ENCODE results near the gene PAPPA.

Gene PAPPA

DNA sequence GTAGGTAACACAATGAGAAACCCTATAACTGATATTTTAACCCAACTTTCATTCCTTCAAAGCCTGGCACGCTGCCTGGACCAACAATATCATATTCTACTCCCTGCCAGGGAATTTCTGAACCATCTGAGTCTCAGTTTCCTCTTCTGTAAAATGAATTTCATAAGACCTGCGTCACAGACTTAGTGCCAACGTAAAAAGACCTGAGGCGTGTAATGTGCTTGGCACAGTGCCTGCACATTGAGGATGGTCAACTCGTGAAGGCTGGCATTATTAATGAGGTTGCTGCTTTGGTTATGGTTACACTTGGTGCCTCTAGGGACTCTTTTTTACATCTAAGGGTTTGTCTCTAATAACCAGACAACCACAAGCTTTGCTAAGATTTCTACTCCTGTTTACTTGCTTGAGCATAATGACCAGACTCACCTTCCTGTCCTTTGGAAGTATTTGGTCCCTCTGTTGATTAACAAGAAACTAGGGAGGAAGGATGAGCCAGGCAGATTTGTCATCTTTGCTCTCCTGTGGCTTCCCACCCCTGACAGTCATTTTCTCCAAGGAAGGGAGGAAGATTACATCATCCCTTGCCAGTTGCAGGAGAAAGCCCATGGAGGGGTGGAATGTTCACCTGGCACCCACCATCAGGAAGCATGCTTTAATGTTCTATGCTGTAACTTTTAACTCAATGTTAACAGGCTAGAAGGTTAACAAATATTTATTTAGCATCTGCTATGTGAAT is 79.0 kb downstream of the PAPPA start:
- DNase-seq, result no peak

DNA sequence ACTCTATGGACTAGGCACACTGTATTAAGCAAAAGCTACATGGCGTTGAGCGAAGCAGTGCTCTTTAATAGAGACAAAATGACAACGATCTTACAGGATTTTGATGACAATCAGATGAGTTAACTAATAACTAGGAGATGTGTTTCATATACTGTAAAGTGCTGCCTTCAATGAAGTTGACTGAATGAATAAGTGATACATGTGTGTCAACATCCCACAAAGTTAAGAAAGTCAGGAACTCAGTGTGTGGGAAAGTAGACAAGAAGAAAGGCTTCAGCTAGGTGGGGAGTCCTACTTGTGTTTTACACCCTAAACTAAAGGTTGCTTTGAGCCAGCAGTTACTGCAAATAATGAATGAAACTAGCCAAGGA is 79.6 kb downstream of the PAPPA start:
- no peak for DNase-seq

DNA sequence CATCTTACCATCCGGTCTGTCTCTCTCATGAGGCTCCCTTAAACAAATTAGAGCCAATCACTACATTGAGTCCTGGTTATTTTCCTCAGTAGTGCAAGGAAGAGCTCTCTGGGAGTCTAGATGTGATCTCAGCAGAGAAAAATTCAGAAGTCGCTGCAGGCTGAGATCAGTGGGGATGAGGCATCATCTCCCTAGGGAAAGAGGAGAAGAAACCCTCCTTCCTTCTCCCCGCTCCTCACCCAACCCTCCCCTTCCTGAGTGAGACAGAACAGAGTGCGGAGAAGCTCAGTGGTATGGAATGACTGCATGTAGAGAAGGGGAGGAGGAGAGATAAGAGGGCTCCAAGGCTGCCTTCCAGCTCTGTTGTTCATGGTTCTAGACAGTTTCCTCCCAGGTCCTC is 80.5 kb downstream of the PAPPA start:
- DNase-seq, result no peak

DNA sequence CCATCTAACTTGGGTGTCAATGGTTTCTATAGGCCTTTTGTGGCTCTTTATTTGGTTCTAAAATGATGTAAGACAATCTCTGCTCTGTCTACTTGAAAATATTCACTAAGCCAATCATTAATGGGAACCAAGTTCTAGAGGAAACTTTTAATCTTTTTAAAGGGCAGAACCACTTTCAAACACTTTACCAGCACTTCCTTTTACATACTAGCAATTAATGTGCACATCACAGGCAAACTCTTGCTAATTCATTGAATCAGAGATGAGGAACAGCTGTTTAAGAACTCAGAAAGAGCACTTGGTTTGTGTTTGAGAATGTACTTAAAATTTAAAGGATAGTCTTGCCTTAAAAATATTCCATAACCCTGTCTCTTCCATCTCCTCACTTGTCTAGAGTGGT is 83.4 kb downstream of the PAPPA start:
- DNase-seq, result no peak

DNA sequence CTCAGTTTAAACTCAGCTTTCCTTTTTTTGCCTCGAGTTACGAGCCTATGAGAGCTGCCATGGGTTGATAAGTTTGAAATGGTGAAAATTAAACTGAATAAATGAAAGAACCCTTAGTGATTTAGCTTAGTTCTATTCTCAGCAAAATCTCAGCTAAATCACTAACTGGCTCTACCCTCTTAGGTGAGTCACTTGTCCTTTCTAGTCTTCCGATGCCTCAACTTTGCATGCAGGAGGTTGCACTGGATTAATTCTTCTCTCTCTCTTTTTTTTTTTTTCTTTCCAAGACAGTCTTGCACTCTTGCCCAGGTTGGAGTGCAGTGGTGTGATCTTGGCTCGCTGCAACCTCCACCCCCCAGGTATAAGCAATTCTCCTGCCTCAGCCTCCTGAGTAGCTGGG is 83.9 kb downstream of the PAPPA start:
- no peak for DNase-seq

DNA sequence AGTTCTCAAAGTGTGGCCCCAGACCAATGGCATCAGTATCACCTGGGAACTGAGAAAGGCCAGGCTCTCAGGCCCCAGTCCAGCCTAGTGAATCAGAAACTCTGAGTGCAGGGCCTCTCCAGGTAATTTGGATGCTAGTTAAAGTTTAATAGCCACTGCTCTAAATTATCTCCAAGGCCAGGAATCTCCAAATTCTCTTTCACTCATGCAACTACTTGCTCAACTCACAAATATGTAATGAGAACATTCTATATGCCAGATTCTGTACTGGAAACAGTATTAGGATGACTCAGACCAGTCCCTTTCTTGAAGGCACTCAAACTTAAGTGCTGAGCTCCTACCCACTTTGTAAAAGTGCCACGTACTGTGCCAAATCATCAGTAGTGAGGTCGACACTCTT is 84.6 kb downstream of the PAPPA start:
- no peak for DNase-seq

DNA sequence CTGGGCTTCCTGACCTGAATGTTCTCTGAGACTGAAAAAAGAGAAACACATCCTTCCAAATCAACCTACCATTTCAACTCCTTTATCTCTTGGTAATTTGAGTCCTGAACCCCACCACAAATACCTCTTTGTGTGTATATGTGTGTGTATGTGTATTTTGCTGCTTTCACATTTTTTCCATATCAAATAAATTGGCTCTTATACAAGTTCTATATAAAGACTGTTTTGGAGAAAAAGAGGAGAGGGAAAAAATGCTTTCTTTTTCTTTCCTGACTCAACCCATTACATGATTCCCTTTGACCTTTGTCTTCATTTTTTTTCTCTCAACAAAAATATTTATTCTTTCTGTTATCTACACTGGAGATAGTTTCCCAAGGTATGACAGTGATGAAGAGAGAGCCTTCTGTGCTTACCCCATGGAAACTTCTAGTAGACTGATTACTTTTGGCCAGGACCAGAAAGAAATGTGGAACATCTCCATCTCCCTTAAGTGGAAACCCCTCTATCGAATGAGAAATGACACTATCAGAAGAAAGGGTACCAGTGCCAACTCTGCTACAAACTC is 85.3 kb downstream of the PAPPA start:
- no peak for DNase-seq

DNA sequence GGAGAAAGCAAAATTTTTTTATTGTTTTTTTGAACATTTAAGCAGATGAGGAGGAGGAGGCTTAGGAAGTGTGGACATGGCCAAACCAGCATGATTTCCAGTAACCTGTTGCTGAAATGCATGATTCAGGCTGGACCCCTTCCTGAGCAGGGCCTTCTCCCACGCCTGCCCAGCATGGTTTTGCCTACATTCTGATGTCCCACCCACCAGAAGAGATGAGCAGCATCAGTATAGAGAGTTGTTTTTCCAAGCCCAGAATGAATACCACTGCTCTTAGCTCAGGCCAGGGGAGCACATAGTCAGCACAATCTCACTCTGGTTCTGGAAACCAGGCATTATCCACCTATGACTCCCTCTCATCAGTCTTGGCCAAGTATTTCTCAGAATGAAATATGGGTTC is 90.1 kb downstream of the PAPPA start:
- no peak for DNase-seq

DNA sequence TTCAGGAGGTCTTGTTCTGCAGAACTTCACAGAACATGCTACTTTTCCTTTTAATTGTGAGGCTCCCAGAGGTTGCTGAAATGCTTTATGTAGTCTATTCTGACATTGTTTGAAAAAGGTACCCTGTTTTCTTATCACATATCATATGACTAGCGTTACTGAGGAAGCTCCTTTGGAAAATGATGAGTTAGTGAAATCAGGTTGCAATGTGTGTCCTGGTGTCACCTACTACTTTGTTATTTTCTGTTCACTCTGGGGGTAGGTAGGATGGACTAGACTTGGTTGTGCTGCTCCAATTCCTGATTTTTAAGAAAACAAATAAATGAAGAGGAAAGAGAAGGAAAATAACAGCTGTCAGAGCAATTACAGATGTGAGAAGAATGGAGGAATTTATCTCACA is 93.7 kb downstream of the PAPPA start:
- DNase-seq, result no peak

DNA sequence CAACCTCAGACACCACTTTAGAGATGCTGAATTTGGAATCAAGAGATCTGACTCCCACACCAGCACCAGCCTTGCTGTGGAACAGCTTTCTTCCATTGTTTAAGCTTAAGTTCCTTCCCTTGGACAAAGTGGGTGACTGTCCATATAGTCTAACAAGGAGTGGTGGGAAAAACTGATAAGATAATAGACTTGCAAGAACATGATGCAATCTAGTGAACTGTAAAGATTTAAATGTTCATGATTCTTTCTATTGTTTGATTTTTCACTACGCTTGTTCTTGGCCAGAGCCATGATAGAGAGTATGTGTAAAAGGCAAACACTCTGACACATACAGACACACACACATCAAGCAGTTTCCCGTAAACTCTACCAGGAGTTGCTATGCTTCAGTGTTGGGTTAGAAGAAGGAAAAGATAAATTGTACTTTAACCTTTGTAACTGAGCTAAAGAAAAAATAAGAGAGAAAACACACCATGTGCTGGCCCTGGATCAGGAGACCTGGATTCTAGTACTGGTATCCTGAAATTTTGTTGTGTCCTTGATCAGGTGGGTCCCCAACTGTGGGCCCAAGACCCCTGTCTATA is 94.3 kb downstream of the PAPPA start:
- DNase-seq, result no peak

DNA sequence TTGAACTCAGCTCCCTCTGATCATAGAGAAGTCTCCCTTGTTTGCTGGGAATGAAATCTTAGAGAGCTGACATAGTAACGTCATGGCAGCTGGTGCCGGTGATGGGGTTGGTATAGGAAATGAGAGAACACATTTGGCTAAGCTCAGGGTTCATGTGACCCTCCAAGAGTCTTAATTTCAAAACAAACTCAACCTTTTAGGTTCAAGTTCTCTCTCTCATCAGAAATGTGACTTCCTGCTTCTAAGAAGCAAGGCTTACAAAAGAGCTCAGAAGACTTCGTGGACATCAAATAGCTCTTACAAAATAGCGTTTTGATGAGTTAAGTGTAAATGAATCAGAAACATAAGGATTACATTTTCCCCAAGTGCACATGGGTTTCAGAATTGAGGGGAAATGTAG is 97.3 kb downstream of the PAPPA start:
- no peak for DNase-seq

DNA sequence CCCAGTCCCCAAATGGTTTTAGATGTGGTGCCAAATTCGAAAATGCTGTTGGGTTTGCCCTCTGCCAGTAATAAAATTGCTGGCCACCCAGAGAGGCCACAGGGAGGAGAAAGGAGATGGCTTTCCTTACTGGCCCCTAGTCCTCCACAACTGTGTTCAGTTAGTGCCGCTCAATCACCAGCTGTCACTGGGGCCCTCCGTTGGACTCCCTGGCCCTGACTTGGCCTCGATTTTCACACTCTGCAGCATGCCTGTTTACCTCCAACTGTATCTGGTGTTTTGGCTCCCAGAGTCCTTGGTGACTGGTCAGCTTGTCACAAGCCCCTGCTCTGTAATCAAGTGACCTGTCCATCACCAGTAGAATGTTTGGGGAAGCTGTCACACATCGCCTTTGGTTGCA is 97.8 kb downstream of the PAPPA start:
- DNase-seq, result no peak

DNA sequence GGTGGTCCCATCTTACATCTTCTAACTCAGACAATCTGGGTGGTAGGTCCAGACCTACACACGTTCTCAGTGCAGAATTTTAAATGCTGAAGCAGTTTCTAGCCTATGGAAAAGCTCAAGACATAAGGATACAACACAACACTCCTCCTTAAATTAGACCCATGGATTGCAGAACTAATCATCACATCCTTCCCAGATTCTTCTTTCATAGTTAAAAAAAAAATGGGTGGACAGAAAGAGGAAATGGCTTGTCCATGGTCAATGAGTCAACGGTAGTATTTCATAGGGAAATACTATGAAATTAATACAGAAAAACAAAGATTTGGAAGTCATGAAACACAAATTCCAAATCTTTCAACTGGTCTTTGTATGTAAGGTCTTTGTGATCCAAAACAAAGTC is 106.9 kb downstream of the PAPPA start:
- no peak for DNase-seq

DNA sequence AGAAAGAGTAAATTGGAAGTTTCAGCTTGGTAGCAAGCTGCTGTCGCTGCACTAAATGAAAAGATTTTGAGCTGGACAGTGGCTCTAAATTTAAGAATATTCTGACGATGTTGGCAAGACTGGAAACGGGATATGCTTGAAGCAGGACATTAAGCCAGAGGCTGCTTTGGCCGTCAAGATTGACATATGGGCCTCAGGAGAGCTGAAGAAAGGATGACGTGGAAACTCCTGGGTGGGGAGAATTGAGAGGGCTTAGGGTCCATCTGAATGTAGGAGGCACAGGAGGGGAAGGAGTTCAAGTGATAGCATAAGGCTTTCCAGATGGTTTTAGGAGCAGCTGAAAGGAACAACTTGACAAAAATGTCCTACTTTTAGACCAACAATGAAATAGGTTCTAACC is 108.9 kb downstream of the PAPPA start:
- no peak for DNase-seq

DNA sequence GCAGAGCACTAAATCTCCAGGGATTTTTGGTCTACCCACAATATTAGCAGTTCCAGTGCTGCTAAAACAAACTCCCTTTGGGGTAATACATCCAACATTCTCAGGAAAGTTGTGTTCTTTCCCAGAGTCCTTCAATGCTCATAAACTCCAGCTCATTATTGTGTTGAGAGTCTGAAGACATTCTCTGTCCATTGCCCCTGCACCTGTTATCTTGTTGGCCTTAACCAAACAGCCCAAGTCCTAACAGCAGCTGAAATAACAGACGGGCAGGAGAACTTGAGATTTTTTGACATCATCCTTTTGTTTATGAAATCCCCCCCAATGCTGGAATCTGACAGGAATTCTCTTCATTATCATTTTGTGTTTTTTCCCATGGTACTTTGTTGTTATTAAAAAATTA is 110.8 kb downstream of the PAPPA start:
- DNase-seq, result no peak

DNA sequence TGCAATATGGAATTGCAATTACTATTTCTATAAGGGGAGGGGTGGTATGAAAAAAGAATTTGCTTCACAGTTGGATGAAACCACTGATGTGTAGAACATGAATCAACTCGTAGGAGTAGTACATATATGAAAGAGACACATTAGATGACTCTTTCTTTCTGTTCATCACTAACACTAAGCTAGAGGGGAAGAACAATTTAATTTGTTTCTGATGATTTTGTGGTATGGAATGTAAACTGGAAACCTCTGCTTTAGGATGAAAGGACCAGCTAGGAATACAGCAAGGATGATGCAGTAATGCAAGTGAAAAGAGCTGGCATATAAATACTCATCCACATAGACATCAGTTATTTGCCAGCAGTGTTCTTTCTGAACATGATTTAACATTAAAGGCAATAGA is 113.4 kb downstream of the PAPPA start:
- no peak for DNase-seq

DNA sequence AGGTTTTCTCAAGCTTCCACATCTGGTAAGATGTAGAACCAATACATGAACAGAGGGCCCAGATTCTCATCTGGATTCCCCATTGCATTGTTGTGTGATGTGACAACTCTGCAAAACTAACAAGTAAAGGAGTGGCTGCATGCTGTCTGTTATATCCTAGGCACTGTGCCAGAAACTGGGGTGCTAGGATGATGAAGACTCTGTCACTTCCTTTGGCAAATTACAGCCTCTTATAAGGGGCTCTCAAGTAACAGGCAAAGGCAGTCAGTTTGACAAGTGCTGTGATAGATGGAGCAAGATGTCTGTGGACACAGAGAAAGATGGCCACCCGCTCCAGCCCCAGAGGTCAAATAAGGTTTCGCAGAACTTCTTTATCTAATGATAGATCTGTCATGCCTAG is 115.7 kb downstream of the PAPPA start:
- no peak for DNase-seq

DNA sequence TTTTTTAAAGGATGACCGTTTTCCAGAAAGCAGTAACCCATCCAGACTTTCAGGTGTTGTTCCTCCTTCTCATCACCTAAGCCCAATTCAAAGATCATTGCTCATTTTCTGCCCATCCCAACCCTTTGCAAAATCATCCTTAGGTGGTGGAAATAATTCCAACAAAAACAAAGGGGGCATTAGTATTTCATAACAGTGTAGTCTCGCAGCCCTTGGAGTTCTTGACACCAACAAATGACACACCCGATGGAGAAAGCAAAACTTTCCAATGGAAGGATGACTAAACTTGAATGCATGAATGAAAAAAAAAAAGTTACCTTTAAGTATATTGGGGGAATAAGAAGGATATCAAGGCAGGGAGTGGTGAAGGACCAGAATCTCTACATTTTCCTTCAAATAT is 117.0 kb downstream of the PAPPA start:
- no peak for DNase-seq

DNA sequence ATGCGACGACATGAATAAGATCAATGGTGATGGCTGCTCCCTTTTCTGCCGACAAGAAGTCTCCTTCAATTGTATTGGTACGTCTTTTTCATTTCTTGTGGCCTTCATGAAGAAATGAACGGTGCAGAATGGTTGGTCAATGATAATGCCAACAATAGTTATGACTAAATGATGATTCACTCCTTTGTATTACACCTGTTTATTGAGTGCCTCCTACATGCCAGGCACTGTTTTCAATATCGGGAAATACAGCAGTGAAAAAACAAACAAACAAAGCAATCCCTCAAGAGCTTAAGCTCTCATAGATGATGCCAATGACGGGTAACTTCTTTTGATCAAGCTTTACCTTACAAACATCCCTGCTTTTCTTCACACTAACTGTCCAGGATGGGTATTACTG is 117.7 kb downstream of the PAPPA start:
- DNase-seq, result no peak

DNA sequence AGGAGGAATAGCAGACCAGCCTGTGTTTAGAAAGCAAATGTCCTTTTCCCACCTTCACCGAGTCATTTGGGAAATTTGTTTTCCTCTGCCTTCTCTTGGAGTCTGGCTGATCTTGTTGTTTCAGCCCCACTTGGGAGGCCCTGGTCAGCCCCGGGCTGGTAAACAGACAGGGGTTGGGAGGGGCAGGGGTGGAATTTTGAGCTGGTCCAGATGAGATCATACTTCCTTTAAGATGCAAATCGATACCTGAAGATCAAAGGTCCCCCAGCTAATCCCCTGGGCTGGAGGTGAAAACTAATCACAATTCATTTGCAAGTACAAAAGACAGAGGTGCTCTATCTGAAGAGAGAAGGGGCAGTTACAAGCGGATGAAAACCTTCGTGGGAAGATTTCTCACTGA is 118.4 kb downstream of the PAPPA start:
- DNase-seq, result no peak

DNA sequence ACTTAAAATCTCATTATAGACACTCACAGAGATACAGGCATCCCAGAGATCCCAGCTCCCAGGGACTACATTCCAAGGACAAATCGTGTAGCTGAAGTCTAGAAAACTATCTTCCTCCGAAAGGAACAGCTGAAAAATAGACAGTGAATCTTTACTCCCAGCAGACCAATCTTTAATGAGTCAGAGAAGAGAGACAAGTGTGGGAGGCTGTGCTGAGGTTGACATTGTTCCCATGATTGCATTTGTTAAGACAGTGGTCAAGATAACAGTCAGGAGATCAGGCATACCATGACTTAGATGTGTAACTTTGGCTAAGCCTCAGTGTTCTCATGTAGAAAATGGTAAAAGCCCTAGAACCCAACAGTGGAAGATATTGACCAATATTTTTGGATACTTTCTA is 120.7 kb downstream of the PAPPA start:
- DNase-seq, result no peak

DNA sequence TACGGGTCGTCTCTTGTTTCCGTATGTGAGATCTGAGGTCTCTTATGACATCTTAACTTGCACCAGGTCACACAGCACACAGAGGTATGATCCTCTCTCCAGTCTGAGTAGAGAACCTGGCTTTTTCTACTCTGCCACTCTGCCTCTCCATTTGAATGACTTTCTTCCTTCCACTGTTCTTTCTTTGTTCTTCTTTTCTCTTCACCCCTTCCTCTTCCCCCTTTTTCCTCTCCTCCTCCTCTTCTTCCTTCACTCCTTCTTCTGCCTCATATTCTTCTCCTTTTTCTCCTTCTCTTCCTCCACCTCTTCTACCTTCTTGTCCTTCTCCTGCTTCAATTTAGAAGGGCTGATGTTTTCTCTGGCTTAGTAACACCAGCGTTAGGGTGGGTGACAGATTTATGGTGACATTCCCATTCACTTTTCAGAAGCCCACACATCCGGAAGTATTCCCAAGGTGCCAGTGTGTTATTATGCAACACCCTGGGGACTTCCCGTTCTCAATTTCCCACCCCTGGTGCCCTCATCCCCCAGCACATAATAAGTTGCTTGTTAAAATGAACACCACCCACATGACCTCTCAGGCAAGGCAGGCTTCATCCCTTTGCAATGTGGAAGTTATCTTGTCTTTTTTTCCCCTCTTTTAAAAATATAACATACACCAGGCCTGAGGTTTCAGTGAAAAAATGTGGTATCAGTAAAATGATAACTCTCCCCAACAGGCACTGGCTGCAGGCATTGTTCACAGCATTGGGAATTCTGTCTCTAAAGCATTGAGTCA is 122.0 kb downstream of the PAPPA start:
- DNase-seq, result no peak

DNA sequence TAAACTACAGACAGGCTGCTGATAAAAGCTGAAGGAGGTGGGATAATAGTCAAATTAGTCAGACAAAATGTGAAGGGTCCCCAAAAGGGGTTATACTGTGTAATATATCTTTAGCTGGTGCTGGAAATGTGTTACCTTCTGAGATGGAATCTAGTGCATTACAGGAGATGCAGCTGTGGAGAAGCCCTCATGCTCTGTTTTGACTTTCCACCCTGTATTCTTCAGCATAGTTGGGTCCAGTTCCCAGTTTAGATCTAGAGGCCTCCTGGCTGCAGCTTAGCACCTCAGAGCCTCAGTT is 122.6 kb downstream of the PAPPA start:
- no peak for DNase-seq

DNA sequence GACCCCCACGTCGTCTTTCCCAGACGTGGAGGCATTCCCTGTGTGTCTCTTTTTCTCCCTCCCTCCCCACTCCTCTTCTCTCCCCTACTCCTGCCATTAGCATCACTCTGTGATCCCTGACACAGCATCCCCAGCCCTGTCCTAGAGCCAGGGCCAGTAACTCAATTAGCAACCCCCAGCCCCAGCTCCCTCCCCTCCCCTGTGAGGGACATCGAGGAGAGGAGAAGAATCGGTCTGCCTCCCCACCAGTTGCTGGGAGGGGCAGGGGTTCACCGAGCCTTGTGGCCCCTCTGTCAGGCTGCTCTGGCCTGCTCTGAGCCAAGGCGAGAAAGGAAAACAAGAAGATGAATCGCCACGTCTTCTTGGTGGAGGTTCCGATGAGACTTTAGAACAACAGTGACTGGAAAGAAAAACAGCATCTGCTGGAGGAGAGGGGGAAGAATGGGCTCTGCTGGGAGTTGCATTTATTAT is 123.1 kb downstream of the PAPPA start:
- no peak for DNase-seq

Measured in GF-D8 (cell line).